Esophagus muscularis mucosa (tissue), 4 donors: ENCODE data around the gene PLA2G4C. TPM values are rescaled to one million over a fixed set of nuclear protein-coding genes. Genes with fewer than 3 reads are reported as not detected.

Experiments used
- DNase-seq: peaks from one replicate; pipeline ENCODE4 v3.0.0-alpha.2; 2017; ENCODE audit errors: extremely low spot score
- H3K27ac ChIP-seq, 4 donors: fragments of 200-600 bp; sonication (generic); replicated peaks in 1 of 4; 1 replicate in 3 of 4; 2 replicates in 1 of 4; pipeline ENCODE4 v1.5.1; 2016 to 2019; ENCODE audit warnings: mild to moderate bottlenecking in 1 of 4
- H3K27me3 ChIP-seq, 4 donors: fragments of 200-600 bp; sonication (generic); one replicate each; pipeline versions ENCODE4 v1.5.1 to v1.6.0; 2016 to 2019
- H3K36me3 ChIP-seq, 4 donors: fragments of 200-600 bp; sonication (generic); one replicate each; pipeline ENCODE4 v1.5.1; 2016 to 2019
- H3K4me1 ChIP-seq, 4 donors: fragments of 200-600 bp; sonication (generic); one replicate each; pipeline ENCODE4 v1.5.1; 2016 to 2019
- H3K4me3 ChIP-seq, 4 donors: fragments of 200-600 bp; sonication (generic); 1 replicate in 2 of 4; 2 replicates in 2 of 4; pipeline ENCODE4 v1.5.1; 2016 to 2019; ENCODE audit warnings: mild to moderate bottlenecking in 4 of 4, moderate library complexity in 1 of 4
- H3K9me3 ChIP-seq, 4 donors: fragments of 200-600 bp; sonication (generic); 1 replicate in 3 of 4; 2 replicates in 1 of 4; pipeline ENCODE4 v1.5.1; 2016 to 2019
- EP300 ChIP-seq: sonication (generic); formaldehyde crosslinking; IDR thresholded peaks from one replicate; pipeline ENCODE4 v1.6.1; 2017; ENCODE audit warnings: antibody characterized with exemption
- POLR2A ChIP-seq: fragments of 450-650 bp; IDR thresholded peaks from one replicate; pipeline ENCODE4 v1.6.1; 2017; ENCODE audit warnings: antibody characterized with exemption, moderate library complexity, mild to moderate bottlenecking, low read depth
- POLR2AphosphoS5 ChIP-seq, 2 donors: sonication (generic); formaldehyde crosslinking; IDR thresholded peaks; one replicate each; pipeline ENCODE4 v1.6.1; 2017; ENCODE audit warnings: antibody characterized with exemption in 2 of 2
- WGBS: methylation state at CpG from one replicate; pipeline ENCODE4 v1.1.5; 2018; 5-methylcytosine and 5-hydroxymethylcytosine counted together
- intact Hi-C: fragments of 100-400 bp; cut with DNase I; formaldehyde crosslinking; loops from one replicate; pipeline ENCODE4 v1.15.1; 2023
- total RNA-seq, 4 donors: library from RNA; depleted of rRNA; stranded (reverse); fragments of >200 nt; gene quantifications; one replicate each; pipeline versions ENCODE4 v1.1.0 to v1.2.1, GENCODE V29; 2016
- TF ChIP-seq, protein P1 (sequence below), 3 experiments: fragments of 200-600 bp in 2 of 3; fragments of 450-650 bp in 1 of 3; sonication (generic) in 2 of 3; IDR thresholded peaks; one replicate each; pipeline ENCODE4 v1.5.1; 2017 to 2019; ENCODE audit warnings: antibody characterized with exemption in 3 of 3, mild to moderate bottlenecking in 2 of 3, moderate library complexity in 1 of 3

PLA2G4C gene
- total RNA-seq, 4 donors from 2014 or later, result 5.3 to 15.1 (median 9.3) TPM

DNA sequence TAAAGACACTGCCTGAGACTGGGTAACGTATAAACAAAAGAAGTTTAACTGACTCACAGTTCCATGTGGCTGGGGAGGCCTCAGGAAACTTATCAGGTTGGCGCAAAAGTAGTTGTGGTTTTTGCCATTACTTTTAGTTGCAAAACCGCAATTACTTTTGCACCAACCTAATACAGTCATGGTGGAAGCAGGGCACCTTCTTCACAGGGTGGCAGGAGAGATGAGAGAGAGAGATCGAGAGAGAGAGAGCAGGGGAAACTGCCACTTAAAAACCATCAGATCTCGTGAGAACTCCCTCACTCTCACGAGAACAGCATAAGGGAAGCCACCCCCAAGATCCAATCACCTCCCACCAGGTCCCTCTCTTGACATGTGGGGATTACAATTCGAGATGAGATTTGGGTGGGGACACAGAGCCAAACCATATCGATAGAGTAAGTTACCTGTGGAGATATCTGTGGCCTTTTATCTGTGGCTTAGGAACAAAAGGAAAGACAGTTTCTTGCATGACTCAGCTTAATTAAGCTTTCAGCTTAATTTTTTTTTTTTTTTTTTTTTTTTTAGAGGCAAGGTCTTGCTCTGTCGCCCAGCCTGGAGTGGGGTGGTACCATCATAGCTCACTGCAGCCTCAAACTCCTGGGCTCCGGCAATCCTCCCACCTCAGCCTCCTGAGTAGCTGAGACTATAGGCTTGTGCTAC, 59.1 kb downstream of the PLA2G4C start:
- TF ChIP-seq, protein P1, sequence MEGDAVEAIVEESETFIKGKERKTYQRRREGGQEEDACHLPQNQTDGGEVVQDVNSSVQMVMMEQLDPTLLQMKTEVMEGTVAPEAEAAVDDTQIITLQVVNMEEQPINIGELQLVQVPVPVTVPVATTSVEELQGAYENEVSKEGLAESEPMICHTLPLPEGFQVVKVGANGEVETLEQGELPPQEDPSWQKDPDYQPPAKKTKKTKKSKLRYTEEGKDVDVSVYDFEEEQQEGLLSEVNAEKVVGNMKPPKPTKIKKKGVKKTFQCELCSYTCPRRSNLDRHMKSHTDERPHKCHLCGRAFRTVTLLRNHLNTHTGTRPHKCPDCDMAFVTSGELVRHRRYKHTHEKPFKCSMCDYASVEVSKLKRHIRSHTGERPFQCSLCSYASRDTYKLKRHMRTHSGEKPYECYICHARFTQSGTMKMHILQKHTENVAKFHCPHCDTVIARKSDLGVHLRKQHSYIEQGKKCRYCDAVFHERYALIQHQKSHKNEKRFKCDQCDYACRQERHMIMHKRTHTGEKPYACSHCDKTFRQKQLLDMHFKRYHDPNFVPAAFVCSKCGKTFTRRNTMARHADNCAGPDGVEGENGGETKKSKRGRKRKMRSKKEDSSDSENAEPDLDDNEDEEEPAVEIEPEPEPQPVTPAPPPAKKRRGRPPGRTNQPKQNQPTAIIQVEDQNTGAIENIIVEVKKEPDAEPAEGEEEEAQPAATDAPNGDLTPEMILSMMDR (IDR thresholded peaks at IDR 0.05), result no peak
- TF ChIP-seq EP300, result no peak
- no peak for TF ChIP-seq POLR2A
- no peak for TF ChIP-seq POLR2AphosphoS5 (IDR thresholded peaks at IDR 0.05)
- intact Hi-C loops, result no loop called here
- H3K4me1 ChIP-seq, result no peaks in the 10 kb centered on the region
- no peak overlapping the region for H3K4me3 ChIP-seq
- H3K27ac ChIP-seq, result no peak overlapping the region
- no peaks in the 10 kb centered on the region for H3K27me3 ChIP-seq
- no peaks in the 10 kb centered on the region for H3K9me3 ChIP-seq
- H3K36me3 ChIP-seq, result peaks cover 0 to 70% (median 42%) of the 10 kb centered on the region in 4 donors
- DNase-seq, result no peak
- WGBS, result 85% methylated on average over 10 of the region's 10 CpGs

GRCh38 chr19:48044561-48044960, 66.1 kb downstream of the PLA2G4C start:
- no peaks in the 10 kb centered on the region for H3K4me1 ChIP-seq
- H3K9me3 ChIP-seq, result no peaks in the 10 kb centered on the region
- no peak overlapping the region for H3K27ac ChIP-seq
- peaks cover 0 to 22% (median 16%) of the 10 kb centered on the region in 4 donors for H3K36me3 ChIP-seq
- intact Hi-C loops, result no loop called here
- peaks cover 0 to 20% (median 0%) of the 10 kb centered on the region in 4 donors for H3K27me3 ChIP-seq
- TF ChIP-seq POLR2A (no peak), POLR2AphosphoS5 (IDR thresholded peaks at IDR 0.05) (no peak), EP300 (no peak)
- TF ChIP-seq, protein P1 (IDR thresholded peaks at IDR 0.05), result no peak
- H3K4me3 ChIP-seq, result no peak overlapping the region
- WGBS, result 87% methylated on average over 5 of the region's 5 CpGs
- DNase-seq, result no peak

DNA sequence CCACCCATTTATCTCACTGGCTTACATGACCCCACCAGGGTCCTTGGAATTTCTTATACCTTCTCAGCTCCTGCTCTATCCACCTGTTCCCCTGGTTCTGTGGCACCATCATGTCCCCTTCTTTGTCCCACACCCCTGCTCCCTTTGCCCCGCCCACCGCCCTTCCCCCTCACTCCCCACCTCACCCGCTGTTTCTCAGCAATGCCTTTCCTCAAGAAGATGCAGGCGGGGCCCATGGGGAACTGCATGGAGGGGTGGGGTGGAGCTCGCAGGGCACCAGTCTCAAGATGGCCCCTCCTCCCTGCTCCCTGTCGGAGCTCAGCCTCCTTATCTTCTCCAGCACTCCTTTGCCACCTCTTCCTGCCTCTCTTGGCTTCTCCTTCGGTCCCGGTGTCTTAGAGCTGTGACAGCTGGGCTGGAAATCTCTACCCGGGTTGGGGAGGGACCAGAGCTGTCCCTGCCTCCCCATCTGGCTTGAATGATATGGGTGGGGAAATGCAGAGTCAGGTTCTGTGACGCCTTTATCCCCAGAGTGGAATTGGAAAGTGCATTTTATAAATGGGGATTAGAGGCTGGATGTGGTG, 66.8 kb downstream of the PLA2G4C start, which contains the start of gene CABP5:
TSS of gene CABP5 (minus strand) at position 405 of the 584 bp plus-strand sequence. CDS start at position 248, 157 bp downstream.
- peaks cover 0 to 15% (median 10%) of the 10 kb centered on the region in 4 donors for H3K36me3 ChIP-seq
- intact Hi-C loops, result no loop called here
- H3K4me1 ChIP-seq, result no peaks in the 10 kb centered on the region
- H3K4me3 ChIP-seq, result no peak within 1 kb of the TSS
- H3K9me3 ChIP-seq, result no peaks in the 10 kb centered on the region
- peaks cover 0 to 20% (median 0%) of the 10 kb centered on the region in 4 donors for H3K27me3 ChIP-seq
- TF ChIP-seq, protein P1 (IDR thresholded peaks at IDR 0.05), result no peak
- TF ChIP-seq POLR2AphosphoS5 (IDR thresholded peaks at IDR 0.05) (no peak), POLR2A (no peak), EP300 (no peak)
- no peak for DNase-seq
- 83% methylated on average over 10 of the region's 10 CpGs for WGBS
- H3K27ac ChIP-seq, result no peak within 1 kb of the TSS

DNA sequence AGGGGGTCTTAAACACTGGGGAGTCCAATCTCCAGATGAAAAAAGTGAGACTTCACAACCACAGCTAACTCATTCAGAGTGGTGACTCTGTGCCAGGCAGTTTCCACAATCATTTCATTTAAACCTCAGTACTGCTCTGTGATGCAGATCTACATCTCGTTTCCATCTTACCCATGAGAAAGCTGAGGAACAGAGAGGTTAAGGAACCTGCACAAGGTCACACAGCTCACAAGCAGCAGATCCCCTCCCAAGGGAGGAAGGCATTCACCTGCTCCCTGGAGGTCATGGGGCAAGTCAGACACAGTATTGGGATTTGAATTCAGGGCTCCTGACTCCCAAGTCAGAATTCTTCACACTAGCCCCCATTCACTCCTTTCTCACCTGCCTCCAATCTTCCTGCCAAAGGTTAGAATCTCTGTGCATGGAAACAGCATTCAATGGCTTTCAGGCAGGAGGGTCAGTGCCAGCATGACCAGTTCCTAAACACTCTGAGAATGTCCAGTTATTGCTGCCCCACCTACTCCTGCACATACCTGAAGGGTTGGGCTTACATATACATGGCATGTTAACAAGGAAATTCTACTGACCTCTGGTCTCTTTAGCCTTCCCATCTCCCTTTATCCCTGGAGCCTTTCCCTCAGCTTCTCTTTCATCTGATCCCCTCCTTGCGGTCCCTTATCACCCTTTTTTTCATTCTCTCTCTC, 68.6 kb downstream of the PLA2G4C start:
- no peak for DNase-seq
- Histone ChIP-seq H3K9me3 (peaks cover 0 to 8% (median 0%) of the 10 kb centered on the region in 4 donors), H3K36me3 (no peaks in the 10 kb centered on the region), H3K4me1 (no peaks in the 10 kb centered on the region), H3K27ac (no peak overlapping the region), H3K4me3 (no peak overlapping the region), H3K27me3 (peaks cover 0 to 20% (median 0%) of the 10 kb centered on the region in 4 donors)
- intact Hi-C loops, result no loop called here
- WGBS, result 73% methylated on average over 2 of the region's 2 CpGs
- TF ChIP-seq, protein P1 (IDR thresholded peaks at IDR 0.05), result no peak
- TF ChIP-seq POLR2A, result no peak
